ENCODE measurements around the gene PAX5. TPM values are rescaled to one million over a fixed set of nuclear protein-coding genes. Genes with fewer than 3 reads are reported as not detected.

The PAX5 gene
- polyA plus RNA-seq, 1 of the 3 experiments (the other 2 are of a cell fraction) = 0.05 TPM

DNA sequence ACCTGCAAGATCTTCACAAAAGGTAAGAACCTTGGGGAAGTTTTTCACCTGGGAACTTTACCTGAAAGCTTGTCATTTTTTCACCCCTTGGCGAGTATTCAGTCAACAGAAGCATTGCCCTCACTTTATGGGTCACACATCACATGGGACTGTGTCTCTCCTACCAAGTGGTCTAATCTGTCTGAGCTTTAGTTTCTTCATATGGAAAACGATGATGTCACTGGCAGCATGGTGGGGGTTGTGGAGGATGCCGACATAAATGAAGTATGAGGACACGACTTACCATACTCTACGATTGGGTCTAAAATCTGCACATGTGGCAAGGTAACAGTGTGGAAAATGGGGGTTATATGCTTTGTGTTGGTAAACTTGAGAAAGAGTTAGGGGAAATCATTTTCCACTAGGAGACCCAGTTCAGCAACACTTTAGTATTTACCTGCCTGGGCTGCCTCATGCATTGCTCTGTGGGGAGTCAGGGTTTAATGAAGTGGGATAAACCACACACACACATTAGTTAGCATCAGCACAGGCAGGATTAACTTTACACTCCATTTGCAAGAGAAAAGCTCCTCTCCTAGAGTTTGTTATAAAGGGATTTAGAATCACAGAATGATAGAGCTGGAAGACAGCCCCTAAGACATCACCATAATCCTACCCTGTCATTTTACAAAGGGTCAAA is 19.8 kb upstream of the PAX5 start (continued):
- TF ChIP-seq, protein P1, sequence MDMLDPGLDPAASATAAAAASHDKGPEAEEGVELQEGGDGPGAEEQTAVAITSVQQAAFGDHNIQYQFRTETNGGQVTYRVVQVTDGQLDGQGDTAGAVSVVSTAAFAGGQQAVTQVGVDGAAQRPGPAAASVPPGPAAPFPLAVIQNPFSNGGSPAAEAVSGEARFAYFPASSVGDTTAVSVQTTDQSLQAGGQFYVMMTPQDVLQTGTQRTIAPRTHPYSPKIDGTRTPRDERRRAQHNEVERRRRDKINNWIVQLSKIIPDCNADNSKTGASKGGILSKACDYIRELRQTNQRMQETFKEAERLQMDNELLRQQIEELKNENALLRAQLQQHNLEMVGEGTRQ (IDR thresholded peaks at IDR 0.05; ENCODE audit: borderline replicate concordance, low read depth, low read length) = no peak

DNA sequence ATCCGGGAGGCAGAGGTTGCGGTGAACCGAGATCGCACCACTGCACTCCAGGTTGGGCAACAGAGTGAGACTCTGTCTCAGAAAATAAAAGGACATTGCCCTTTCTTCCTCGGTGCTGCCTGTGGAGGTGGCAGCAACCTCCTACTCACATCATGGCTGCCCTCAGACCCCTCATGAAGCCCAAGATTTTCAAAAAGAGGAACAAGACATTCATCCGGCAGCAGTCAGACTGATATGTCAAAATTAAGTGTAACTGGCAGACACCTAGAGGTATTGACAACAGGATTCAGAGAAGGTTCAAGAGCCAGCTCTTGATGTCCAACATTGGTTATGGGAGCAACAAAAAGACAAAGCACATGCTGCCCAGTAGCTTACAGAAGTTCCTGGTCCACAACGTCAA is 12.6 kb upstream of the PAX5 start:
- no peaks in the 10 kb centered on the region for H3K36me3 ChIP-seq (replicated peaks in 1 of 2; ENCODE audit: control insufficient read depth in 1 of 2, insufficient read depth in 2 of 2, low read length in 1 of 2)
- no peaks in the 10 kb centered on the region for H3K9me3 ChIP-seq
- H2AFZ ChIP-seq (ENCODE audit: low read depth) = no peak overlapping the region
- no peaks in the 10 kb centered on the region for H3F3A ChIP-seq (replicated peaks; ENCODE audit: insufficient read depth)
- ChIA-PET CTCF (interaction anchor here (1.0 kb wide), 1 partner anchor 264 kb away, joined by 6 read pairs; no protein-coding TSS in a partner anchor), POLR2A (no interaction called here)
- no peaks in the 10 kb centered on the region for H3K79me2 ChIP-seq (ENCODE audit: insufficient read depth)
- no peaks in the 10 kb centered on the region for H3K9me2 ChIP-seq
- H3K27ac ChIP-seq (ENCODE audit: low read depth in 2 of 2, low read length in 1 of 2) = no peak overlapping the region
- DNase-seq = no peak
- H4K20me1 ChIP-seq (ENCODE audit: insufficient read depth) = no peaks in the 10 kb centered on the region; the same call in 1 of the 2 replicates
- H3K4me3 ChIP-seq (ENCODE audit: low read depth in 2 of 2, low read length in 1 of 2) = no peak overlapping the region
- TF ChIP-seq, protein P2, sequence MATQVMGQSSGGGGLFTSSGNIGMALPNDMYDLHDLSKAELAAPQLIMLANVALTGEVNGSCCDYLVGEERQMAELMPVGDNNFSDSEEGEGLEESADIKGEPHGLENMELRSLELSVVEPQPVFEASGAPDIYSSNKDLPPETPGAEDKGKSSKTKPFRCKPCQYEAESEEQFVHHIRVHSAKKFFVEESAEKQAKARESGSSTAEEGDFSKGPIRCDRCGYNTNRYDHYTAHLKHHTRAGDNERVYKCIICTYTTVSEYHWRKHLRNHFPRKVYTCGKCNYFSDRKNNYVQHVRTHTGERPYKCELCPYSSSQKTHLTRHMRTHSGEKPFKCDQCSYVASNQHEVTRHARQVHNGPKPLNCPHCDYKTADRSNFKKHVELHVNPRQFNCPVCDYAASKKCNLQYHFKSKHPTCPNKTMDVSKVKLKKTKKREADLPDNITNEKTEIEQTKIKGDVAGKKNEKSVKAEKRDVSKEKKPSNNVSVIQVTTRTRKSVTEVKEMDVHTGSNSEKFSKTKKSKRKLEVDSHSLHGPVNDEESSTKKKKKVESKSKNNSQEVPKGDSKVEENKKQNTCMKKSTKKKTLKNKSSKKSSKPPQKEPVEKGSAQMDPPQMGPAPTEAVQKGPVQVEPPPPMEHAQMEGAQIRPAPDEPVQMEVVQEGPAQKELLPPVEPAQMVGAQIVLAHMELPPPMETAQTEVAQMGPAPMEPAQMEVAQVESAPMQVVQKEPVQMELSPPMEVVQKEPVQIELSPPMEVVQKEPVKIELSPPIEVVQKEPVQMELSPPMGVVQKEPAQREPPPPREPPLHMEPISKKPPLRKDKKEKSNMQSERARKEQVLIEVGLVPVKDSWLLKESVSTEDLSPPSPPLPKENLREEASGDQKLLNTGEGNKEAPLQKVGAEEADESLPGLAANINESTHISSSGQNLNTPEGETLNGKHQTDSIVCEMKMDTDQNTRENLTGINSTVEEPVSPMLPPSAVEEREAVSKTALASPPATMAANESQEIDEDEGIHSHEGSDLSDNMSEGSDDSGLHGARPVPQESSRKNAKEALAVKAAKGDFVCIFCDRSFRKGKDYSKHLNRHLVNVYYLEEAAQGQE (IDR thresholded peaks at IDR 0.05; ENCODE audit: low read depth, low read length) = no peak
- no peak for TF ChIP-seq TCF12 (IDR thresholded peaks at IDR 0.05)
- no peak for TF ChIP-seq FOXJ3 (CRISPR knock-in tag; IDR thresholded peaks at IDR 0.05)
- TF ChIP-seq, protein P1 (IDR thresholded peaks at IDR 0.05; ENCODE audit: borderline replicate concordance, low read depth, low read length) = no peak
- TF ChIP-seq RCOR1 (IDR thresholded peaks at IDR 0.05; ENCODE audit: low read length) = no peak
- TF ChIP-seq, protein P3, sequence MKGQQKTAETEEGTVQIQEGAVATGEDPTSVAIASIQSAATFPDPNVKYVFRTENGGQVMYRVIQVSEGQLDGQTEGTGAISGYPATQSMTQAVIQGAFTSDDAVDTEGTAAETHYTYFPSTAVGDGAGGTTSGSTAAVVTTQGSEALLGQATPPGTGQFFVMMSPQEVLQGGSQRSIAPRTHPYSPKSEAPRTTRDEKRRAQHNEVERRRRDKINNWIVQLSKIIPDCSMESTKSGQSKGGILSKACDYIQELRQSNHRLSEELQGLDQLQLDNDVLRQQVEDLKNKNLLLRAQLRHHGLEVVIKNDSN (IDR thresholded peaks at IDR 0.05; ENCODE audit: borderline replicate concordance, low read depth) = no peak
- no peak for TF ChIP-seq RFX5 (IDR thresholded peaks at IDR 0.05; ENCODE audit: low read length)
- TF ChIP-seq, protein P4, sequence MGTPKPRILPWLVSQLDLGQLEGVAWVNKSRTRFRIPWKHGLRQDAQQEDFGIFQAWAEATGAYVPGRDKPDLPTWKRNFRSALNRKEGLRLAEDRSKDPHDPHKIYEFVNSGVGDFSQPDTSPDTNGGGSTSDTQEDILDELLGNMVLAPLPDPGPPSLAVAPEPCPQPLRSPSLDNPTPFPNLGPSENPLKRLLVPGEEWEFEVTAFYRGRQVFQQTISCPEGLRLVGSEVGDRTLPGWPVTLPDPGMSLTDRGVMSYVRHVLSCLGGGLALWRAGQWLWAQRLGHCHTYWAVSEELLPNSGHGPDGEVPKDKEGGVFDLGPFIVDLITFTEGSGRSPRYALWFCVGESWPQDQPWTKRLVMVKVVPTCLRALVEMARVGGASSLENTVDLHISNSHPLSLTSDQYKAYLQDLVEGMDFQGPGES (IDR thresholded peaks at IDR 0.05; ENCODE audit: low read depth, low read length) = no peak
- no peak for TF ChIP-seq ELF1 (IDR thresholded peaks at IDR 0.05)
- no peak for TF ChIP-seq SMC3 (IDR thresholded peaks at IDR 0.05; ENCODE audit: low read depth, low read length)
- no peak for TF ChIP-seq MEF2A (IDR thresholded peaks at IDR 0.05; ENCODE audit: borderline replicate concordance, low read depth)
- TF ChIP-seq, protein P5, sequence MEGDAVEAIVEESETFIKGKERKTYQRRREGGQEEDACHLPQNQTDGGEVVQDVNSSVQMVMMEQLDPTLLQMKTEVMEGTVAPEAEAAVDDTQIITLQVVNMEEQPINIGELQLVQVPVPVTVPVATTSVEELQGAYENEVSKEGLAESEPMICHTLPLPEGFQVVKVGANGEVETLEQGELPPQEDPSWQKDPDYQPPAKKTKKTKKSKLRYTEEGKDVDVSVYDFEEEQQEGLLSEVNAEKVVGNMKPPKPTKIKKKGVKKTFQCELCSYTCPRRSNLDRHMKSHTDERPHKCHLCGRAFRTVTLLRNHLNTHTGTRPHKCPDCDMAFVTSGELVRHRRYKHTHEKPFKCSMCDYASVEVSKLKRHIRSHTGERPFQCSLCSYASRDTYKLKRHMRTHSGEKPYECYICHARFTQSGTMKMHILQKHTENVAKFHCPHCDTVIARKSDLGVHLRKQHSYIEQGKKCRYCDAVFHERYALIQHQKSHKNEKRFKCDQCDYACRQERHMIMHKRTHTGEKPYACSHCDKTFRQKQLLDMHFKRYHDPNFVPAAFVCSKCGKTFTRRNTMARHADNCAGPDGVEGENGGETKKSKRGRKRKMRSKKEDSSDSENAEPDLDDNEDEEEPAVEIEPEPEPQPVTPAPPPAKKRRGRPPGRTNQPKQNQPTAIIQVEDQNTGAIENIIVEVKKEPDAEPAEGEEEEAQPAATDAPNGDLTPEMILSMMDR (IDR thresholded peaks at IDR 0.05) = no peak
- no peak for TF ChIP-seq JUND (IDR thresholded peaks at IDR 0.05)
- TF ChIP-seq NRF1 (IDR thresholded peaks at IDR 0.05; ENCODE audit: low read depth, low read length) = no peak
- no peak for TF ChIP-seq NFIC (IDR thresholded peaks at IDR 0.05; ENCODE audit: borderline replicate concordance)
- no peak for TF ChIP-seq TEAD4 (IDR thresholded peaks at IDR 0.05; ENCODE audit: borderline replicate concordance, insufficient read depth)
- no peak for TF ChIP-seq CHD2 (IDR thresholded peaks at IDR 0.05; ENCODE audit: low read length, partially characterized antibody)
- no peak for TF ChIP-seq RAD21 (IDR thresholded peaks at IDR 0.05; ENCODE audit: low read length)
- no peak for TF ChIP-seq POLR2AphosphoS5 (IDR thresholded peaks at IDR 0.05; ENCODE audit: low read depth, low read length)
- no peak overlapping the region for H3K4me2 ChIP-seq
- WGBS (ENCODE audit: low lambda C conversion rate) = 75% methylated on average over 6 of the region's 7 CpGs
- peaks cover 33% of the 10 kb centered on the region; the same call in 1 of the 2 replicates for H3K27me3 ChIP-seq (ENCODE audit: insufficient read depth)
- no peaks in the 10 kb centered on the region for H3K4me1 ChIP-seq (ENCODE audit: control insufficient read depth in 1 of 2, insufficient read depth in 2 of 2, low read depth in 1 of 2, low read length in 1 of 2)
- H3K9ac ChIP-seq = no peak overlapping the region
